ENCODE measurements around the gene C4orf54.

DNA sequence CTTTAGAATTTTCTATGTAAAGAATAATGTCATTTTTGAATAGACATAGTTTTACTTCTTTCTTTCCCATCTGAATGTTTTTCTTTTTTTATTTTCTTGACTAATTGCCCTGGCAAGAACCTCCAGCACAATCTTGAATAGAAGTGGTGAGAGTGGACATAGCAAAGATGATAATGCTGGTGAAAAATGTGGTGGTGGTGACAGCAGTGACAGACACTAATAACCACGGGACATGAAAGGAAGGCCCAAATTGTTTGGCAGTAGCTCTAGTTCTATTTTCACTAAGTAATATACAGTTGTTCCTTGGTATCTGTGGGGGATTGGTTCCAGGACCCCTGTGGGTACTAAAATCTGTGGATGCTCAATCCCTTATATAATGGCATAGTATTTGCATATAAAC, 29.6 kb downstream of the C4orf54 start:
- no peak for TF ChIP-seq CTCF (IDR thresholded peaks at IDR 0.05)
- TF ChIP-seq POLR2A (IDR thresholded peaks at IDR 0.05) = no peak

Data from tibial nerve (tissue), 3 donors.